ENCODE measurements around the gene PAH.
"Not testable (repeated sequence)": the region's sequence is repeated elsewhere in the genome, so short reads cannot be mapped to it uniquely, and the experiment has no call there.

GRCh38 chr12:102832826-102833225 lies 84.2 kb downstream of the PAH start:
- not testable (repeated sequence) for TF ChIP-seq EZH2 (IDR thresholded peaks at IDR 0.05; ENCODE audit: insufficient read depth, poor library complexity, severe bottlenecking); EZH2phosphoT487 (IDR thresholded peaks at IDR 0.05; ENCODE audit: insufficient read depth, low read depth)

Measured in GM23248 (cell line).